IPS-18c (cell line): ENCODE measurements around the gene FGD2.

ENCODE experiments used
- H3K4me3 ChIP-seq: 2 replicates; pipeline ENCODE4 v1.7.0; 2013; ENCODE audit warnings: low read depth, mild to moderate bottlenecking, low read length, moderate library complexity; ENCODE audit not compliant: insufficient read depth
- H3K9me3 ChIP-seq: one replicate; pipeline ENCODE4 v1.6.1; 2013; ENCODE audit warnings: mild to moderate bottlenecking, low read length, moderate library complexity; ENCODE audit not compliant: control insufficient read depth, insufficient read depth

FGD2 gene

DNA sequence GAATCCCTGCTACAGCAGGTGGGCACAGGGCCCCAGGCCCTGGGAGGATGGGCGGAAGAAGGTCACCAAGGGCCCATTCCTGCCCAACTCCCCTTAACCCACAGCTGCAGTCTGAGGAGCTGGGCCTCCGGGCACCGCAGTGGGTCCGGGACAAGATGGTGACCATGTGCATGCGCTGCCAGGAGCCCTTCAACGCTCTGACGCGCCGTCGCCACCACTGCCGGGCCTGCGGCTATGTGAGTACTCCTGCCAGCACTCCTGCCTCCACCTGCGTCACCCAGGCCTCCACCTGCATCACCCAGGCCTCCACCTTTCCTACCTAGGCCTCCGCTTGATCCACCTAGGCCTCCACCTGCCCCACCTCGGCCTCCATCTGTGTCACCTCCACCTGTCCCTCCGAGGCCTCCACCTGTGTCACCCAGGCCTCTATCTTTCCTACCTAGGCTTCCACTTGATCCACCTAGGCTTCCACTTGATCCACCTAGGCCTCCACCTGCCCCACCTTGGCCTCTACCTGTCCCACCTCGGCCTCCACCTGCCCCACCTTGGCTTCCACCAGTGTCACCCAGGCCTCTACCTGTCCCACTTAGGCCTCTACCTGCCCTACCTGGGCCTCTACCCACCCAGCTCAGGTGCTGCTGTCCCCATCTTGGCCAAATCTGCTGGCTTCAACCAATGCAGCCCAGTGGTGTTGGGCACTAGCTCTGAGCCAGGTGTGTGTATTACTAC lies 16.8 kb downstream of the FGD2 start:
- Histone ChIP-seq H3K9me3 (no peaks in the 10 kb centered on the region), H3K4me3 (no peak overlapping the region)

DNA sequence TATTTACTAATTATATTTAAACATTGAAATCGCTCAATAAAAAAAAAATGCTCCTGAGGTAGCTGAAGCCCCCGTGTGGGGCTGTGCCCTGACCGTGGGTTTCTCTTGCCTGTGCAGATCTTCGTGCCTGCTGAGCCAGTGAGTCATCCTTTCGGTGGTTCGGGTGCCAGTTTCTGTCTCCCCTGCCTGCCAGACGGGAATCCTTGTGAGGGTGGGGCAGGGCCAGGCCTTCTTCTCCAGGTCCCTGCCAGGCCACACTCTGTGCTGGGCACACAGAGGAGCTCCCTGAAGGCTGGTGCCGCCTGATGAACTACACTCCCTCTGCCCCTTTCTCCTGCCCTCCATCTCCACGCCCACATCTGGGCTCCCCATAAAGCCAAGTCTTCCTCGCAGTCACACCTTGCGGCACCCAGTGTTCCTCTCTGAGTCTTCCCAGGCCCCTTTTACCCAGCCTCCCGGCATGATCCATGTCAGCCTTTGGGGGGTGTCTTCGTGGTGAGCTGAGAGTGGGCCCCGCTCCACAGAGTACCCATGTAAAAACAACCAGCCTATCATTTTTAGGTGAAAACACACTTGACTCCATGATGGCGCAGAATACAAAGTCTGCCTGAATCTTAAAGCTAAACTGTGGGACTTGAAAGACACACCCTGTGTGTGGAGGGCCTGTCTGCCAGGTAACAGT lies 19.3 kb downstream of the FGD2 start:
- H3K9me3 ChIP-seq: no peaks in the 10 kb centered on the region
- no peak overlapping the region for H3K4me3 ChIP-seq

DNA sequence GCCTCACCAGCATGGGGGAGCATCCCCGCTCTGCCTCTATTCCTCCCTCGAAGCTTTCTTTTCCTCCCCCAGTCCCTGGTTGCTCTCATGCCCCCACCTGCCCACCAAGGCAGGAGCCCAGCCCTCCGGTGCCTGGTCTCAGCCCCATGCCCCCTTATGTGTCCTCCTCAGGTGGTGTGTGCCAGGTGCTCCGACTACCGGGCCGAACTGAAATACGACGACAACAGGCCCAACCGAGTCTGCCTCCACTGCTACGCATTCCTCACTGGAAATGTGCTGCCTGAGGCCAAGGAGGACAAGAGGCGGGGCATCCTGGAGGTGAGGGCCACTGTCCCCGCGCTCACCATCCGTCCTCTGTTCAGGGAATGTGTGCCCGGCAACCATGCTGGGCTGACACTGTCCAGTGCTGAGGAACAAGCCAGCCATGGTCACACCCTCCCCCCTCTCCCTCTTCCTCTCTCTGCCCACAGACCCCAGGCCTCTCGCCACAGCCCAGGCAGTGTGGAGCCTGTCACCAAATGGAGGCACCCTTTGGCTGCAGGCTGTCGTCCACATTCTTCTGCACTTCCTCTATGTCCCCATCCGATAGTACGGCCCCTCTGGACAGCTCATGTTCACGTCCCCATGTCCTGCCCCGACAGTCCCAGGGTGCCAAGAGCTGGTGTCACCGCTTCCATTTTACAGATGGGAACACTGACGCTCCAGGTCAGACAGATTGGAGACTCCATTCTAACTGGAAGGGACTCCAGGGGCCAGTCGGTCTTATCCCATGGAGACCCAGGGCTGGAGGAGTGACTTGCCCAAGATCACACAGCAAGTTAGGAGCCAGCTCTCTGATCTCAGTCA lies 20.4 kb downstream of the FGD2 start:
- no peak overlapping the region for H3K4me3 ChIP-seq
- H3K9me3 ChIP-seq: no peaks in the 10 kb centered on the region

GRCh38 chr6:37027036-37027720 lies 21.7 kb downstream of the FGD2 start:
- Histone ChIP-seq H3K9me3 (no peaks in the 10 kb centered on the region), H3K4me3 (no peak overlapping the region)

DNA sequence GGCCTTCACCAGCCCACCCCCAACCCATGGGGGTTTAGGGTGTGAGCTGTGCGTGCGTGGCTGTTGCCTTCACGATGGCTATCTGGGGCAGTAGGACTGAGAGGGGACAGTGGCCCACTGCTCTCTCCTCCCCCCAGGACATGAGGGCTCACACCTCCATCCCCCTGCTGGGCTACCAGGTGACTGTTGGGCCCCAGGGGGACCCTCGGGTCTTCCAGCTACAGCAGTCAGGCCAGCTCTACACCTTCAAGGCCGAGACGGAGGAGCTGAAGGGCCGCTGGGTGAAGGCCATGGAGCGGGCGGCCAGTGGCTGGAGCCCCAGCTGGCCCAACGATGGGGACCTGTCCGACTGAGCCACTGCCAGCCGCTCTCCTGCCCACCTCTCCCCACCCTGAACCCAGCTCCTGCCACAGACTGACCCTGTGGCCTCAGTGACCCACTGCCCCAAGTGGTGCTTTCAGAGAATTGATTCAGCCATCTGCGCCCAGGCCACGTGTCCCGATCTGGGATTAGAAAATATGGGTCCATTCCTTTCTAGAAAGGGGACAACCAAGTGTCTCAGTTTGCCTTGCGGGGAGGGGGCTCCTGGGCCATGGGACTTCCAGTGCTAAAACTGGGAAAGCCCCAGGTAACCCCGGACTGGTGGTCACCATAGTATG lies 22.5 kb downstream of the FGD2 start:
- Histone ChIP-seq H3K4me3 (no peak overlapping the region), H3K9me3 (no peaks in the 10 kb centered on the region)

- no peak overlapping the region for H3K4me3 ChIP-seq
Measured at GRCh38 chr6:37029249-37029971, 24.0 kb downstream of the FGD2 start.

DNA sequence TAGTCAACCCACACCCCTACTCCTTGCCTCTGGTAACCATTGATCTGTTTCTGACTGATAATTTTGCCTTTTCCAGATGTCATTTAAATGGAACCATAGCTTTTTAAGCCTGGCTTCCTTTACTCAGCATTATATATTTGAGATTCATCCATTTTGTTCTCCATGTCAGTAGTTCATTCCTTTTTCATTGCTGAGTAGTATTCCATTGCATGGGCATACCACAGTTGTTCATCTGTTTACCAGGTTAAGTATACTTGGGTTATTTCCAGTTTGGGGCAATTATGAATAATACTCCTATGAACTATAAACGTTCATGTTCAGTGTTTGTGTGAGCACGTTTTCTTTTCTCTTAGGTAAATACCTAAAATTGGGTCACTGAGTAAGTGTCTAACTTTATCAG lies 25.1 kb downstream of the FGD2 start:
- no peaks in the 10 kb centered on the region for H3K9me3 ChIP-seq
- no peak overlapping the region for H3K4me3 ChIP-seq

More at GRCh38 chr6:37029249-37029971, 24.0 kb downstream of the FGD2 start:
- no peaks in the 10 kb centered on the region for H3K9me3 ChIP-seq

DNA sequence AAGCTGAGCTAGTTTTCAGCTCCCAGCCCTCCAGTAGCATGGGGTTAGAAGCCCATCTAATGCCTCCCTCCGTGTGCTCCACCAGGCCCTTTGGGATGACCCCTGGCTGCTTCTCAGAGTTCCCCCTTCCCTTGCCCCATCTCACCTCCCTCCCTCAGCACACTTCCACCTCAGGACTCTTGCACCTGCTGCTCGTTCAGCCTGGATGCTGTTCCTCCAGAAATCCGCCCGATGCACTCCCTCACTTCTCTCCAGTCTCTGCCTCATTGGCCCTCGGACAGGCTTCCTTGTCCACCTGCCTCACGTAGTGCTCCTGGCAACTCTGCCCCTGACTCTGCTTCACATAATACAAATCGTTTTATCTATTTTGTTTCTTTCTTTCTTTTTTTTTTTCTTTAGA lies 26.8 kb downstream of the FGD2 start:
- H3K4me3 ChIP-seq: no peak overlapping the region
- no peaks in the 10 kb centered on the region for H3K9me3 ChIP-seq

DNA sequence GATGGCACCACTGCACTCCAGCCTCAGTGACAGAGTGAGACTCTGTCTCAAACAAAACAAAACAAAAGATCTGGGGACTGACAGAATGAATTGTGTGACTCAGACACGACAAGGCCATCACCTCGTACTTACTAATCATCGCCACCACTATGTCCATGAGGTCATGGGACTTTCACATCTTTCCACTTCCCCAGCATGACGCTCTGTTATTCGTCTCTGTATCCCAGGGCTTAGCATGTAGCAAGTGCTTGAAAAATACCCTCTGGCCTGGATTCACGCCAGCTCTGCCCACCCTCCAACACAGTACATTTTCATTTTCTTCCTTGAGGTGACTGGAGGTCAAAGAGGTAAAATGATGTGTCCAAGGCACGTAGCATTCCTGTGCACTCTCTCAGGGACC lies 27.8 kb downstream of the FGD2 start:
- Histone ChIP-seq H3K4me3 (no peak overlapping the region), H3K9me3 (no peaks in the 10 kb centered on the region)

DNA sequence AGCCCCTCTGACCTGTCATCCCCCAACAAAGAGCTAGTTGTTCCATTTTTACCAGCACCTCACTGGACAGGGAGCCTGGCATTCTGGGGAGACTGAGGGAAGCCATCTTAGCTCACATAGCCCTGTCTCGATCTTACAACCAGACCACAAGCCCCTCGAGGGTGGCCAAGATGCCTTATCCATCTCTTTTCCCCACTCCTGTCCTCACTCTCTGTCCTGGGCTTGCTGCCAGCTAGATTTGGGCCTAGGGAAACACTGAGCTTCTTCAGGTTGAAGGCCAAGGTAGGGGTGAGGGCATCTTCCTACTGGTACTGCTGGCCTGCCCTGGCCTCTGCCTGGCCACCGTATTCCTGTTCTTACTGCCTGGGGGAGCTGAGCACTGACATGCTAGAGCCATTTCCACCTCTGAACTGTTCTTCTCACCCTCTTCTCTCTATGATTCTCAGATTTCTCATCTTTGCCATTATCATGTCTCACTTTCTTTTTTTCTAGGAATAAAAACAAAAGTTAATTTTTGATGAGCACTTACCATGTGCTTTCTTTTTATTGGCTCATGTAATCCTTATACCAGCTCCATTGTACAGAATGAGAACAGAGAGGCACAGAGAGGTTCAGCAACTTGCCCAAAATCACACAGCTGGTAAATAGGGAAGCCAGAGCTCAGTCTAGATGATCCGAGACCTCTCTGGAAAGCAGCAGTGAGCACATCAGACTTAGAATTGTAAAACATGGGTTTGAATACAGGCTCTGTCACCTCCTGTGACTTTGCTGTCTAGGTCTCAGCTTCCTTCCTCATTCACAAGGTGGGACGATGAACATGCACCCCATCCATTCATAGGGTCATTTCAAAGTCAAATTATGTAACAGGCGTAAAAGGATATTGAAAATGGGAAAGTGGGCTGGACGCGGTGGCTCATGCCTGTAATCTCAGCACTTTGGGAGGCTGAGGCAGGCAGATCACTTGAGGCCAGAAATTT lies 28.7 kb downstream of the FGD2 start:
- Histone ChIP-seq H3K9me3 (no peaks in the 10 kb centered on the region), H3K4me3 (no peak overlapping the region)

- no peak overlapping the region for H3K4me3 ChIP-seq
Measured at GRCh38 chr6:37036146-37036545, 30.7 kb downstream of the FGD2 start.

GRCh38 chr6:37038292-37039198 lies 33.1 kb downstream of the FGD2 start:
- Histone ChIP-seq H3K9me3 (no peaks in the 10 kb centered on the region), H3K4me3 (no peak overlapping the region)

More at GRCh38 chr6:37036146-37036545, 30.7 kb downstream of the FGD2 start:
- H3K9me3 ChIP-seq: no peaks in the 10 kb centered on the region

GRCh38 chr6:37039958-37040357 lies 34.5 kb downstream of the FGD2 start:
- no peaks in the 10 kb centered on the region for H3K9me3 ChIP-seq
- no peak overlapping the region for H3K4me3 ChIP-seq

- no peak overlapping the region for H3K4me3 ChIP-seq
Measured at GRCh38 chr6:37041521-37041920, 36.1 kb downstream of the FGD2 start.

More at GRCh38 chr6:37041521-37041920, 36.1 kb downstream of the FGD2 start:
- no peaks in the 10 kb centered on the region for H3K9me3 ChIP-seq
